Measurements from ENCODE around the gene SMTNL2. TPM values are rescaled to one million over a fixed set of nuclear protein-coding genes. Genes with fewer than 3 reads are reported as not detected.

SMTNL2 gene
- total RNA-seq, 1 experiment from 2014 or later = not detected

DNA sequence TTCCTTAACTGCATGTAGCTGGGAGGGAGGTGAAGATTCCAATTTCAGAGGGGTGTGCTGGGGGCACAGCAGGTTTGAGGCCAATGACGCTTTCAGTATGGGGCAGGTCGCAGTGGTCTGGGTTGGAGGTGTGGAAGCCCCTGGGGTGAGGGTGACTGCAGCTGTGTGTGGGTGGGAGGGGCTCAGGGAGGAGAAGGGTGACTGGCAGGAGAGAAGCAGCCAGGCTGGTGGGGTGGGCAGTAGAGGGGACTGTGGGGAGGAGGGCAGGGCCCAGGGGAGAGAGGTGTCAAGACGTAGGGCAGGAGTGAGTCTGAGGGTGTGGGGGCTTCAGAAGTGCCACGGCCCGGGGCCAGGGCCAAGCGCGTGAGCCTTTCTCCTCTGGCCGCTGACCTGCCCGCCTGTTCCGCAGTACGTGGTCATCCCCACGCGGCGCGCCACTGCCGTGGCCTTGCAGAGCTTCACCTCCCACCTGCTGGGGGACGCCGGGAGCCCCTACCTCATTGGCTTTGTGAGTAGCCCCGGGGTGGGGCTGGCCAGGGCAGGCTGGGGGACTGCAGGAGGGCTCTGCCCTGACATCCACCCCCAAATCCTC, 48.6 kb upstream of the SMTNL2 start:
- Histone ChIP-seq H3K4me2 (ENCODE audit: low read length) (no peak overlapping the region), H3K9me3 (ENCODE audit: low read length) (no peaks in the 10 kb centered on the region), H3K27me3 (ENCODE audit: low read length) (no peaks in the 10 kb centered on the region), H2AFZ (ENCODE audit: low read length) (no peak overlapping the region), H3K4me1 (ENCODE audit: insufficient read depth, low read length) (peaks cover 8% of the 10 kb centered on the region; the same call in 1 of the 2 replicates), H3K9me2 (replicated peaks; ENCODE audit: low read length) (no peaks in the 10 kb centered on the region), H3F3A (ENCODE audit: low read length, unreplicated experiment) (no peaks in the 10 kb centered on the region), H3K4me3 (ENCODE audit: low read length) (no peak overlapping the region), H3K9ac (ENCODE audit: low read length) (no peak overlapping the region), H4K20me1 (ENCODE audit: low read length) (no peaks in the 10 kb centered on the region; the same call in 1 of the 2 replicates), H3K79me2 (ENCODE audit: low read length) (no peaks in the 10 kb centered on the region), H3K27ac (ENCODE audit: low read length) (no peak overlapping the region), H3K36me3 (ENCODE audit: low read depth, low read length) (no peaks in the 10 kb centered on the region)
- DNase-seq (no peak), ATAC-seq (no peak)
- intact Hi-C loops (cut with micrococcal nuclease) = loop anchor here (10.0 kb wide), 1 partner anchor 111 kb away; no protein-coding TSS in a partner anchor
- ChIA-PET POLR2A (ENCODE audit: unreplicated experiment) (no interaction called here), CTCF (no interaction called here)
- no TSS peak for BruUV-seq (replicated peaks)
- TF ChIP-seq, protein P1, sequence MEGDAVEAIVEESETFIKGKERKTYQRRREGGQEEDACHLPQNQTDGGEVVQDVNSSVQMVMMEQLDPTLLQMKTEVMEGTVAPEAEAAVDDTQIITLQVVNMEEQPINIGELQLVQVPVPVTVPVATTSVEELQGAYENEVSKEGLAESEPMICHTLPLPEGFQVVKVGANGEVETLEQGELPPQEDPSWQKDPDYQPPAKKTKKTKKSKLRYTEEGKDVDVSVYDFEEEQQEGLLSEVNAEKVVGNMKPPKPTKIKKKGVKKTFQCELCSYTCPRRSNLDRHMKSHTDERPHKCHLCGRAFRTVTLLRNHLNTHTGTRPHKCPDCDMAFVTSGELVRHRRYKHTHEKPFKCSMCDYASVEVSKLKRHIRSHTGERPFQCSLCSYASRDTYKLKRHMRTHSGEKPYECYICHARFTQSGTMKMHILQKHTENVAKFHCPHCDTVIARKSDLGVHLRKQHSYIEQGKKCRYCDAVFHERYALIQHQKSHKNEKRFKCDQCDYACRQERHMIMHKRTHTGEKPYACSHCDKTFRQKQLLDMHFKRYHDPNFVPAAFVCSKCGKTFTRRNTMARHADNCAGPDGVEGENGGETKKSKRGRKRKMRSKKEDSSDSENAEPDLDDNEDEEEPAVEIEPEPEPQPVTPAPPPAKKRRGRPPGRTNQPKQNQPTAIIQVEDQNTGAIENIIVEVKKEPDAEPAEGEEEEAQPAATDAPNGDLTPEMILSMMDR (conservative IDR thresholded peaks at IDR 0.05; ENCODE audit: low read depth, low read length) = no peak
- TF ChIP-seq EZH2phosphoT487 (IDR thresholded peaks at IDR 0.05; ENCODE audit: borderline replicate concordance, low read length) (no peak), EZH2 (IDR thresholded peaks at IDR 0.05; ENCODE audit: low read length, unreplicated experiment) (no peak)

GRCh38 chr17:4536259-4536741, 48.0 kb upstream of the SMTNL2 start:
- Histone ChIP-seq H3K36me3 (ENCODE audit: low read depth, low read length) (no peaks in the 10 kb centered on the region), H3K4me2 (ENCODE audit: low read length) (no peak overlapping the region), H3F3A (ENCODE audit: low read length, unreplicated experiment) (no peaks in the 10 kb centered on the region), H3K4me3 (ENCODE audit: low read length) (no peak overlapping the region), H2AFZ (ENCODE audit: low read length) (no peak overlapping the region), H3K9ac (ENCODE audit: low read length) (no peak overlapping the region), H3K27ac (ENCODE audit: low read length) (no peak overlapping the region), H3K27me3 (ENCODE audit: low read length) (no peaks in the 10 kb centered on the region), H3K79me2 (ENCODE audit: low read length) (no peaks in the 10 kb centered on the region), H3K9me3 (ENCODE audit: low read length) (no peaks in the 10 kb centered on the region), H4K20me1 (ENCODE audit: low read length) (no peaks in the 10 kb centered on the region; the same call in 1 of the 2 replicates), H3K4me1 (ENCODE audit: insufficient read depth, low read length) (peaks cover 8% of the 10 kb centered on the region; the same call in 1 of the 2 replicates), H3K9me2 (replicated peaks; ENCODE audit: low read length) (no peaks in the 10 kb centered on the region)
- ChIA-PET CTCF (no interaction called here), POLR2A (ENCODE audit: unreplicated experiment) (no interaction called here)
- DNase-seq = no peak
- intact Hi-C loops (cut with micrococcal nuclease) = loop anchor here (10.0 kb wide), 1 partner anchor 111 kb away; no protein-coding TSS in a partner anchor
- no TSS peak for BruUV-seq (replicated peaks)
- TF ChIP-seq, protein P1 (conservative IDR thresholded peaks at IDR 0.05; ENCODE audit: low read depth, low read length) = no peak
- TF ChIP-seq EZH2 (IDR thresholded peaks at IDR 0.05; ENCODE audit: low read length, unreplicated experiment) (no peak), EZH2phosphoT487 (IDR thresholded peaks at IDR 0.05; ENCODE audit: borderline replicate concordance, low read length) (no peak)
- ATAC-seq = no peak

DNA sequence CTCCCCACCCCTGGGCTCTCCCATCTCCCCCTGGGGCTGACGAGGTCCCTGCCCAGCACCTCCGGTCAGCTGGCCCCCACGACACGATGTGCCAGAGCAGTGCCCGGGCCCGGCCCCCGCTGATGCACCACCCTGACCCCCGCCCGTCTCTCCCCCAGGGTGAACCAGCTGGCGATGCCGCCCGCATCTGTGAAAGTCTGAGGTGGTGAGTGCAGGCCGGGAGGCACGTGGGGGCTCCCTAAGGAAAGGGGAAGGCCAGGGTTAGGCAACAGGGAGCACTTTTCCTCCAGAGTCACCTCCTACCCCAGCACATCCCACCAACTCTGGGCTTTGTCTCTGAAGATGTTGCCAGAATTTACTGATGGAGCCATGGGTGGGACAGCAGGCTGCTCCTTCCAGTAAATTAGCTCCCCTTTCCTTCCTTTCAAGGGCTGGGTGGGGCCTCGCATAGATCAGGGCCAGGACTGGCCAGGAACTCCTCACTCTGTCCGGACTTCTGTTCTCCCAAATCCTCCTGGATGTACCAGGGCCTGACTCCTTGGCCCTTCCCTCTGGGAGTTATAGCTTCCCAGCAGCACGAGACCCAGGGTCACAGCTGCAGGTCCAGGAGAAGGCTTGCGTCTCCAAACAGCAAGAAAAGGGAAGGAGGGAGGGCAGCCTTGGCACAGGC, 47.5 kb upstream of the SMTNL2 start:
- Histone ChIP-seq H2AFZ (ENCODE audit: low read length) (no peak overlapping the region), H3K4me2 (ENCODE audit: low read length) (no peak overlapping the region), H3K9me3 (ENCODE audit: low read length) (no peaks in the 10 kb centered on the region), H3K9ac (ENCODE audit: low read length) (no peak overlapping the region), H3K4me3 (ENCODE audit: low read length) (no peak overlapping the region), H3K36me3 (ENCODE audit: low read depth, low read length) (peaks cover 3% of the 10 kb centered on the region), H3K9me2 (replicated peaks; ENCODE audit: low read length) (no peaks in the 10 kb centered on the region), H3K4me1 (ENCODE audit: insufficient read depth, low read length) (peaks cover 8% of the 10 kb centered on the region; the same call in 1 of the 2 replicates), H3F3A (ENCODE audit: low read length, unreplicated experiment) (no peaks in the 10 kb centered on the region), H3K27me3 (ENCODE audit: low read length) (no peaks in the 10 kb centered on the region), H4K20me1 (ENCODE audit: low read length) (no peaks in the 10 kb centered on the region; the same call in 1 of the 2 replicates), H3K27ac (ENCODE audit: low read length) (no peak overlapping the region), H3K79me2 (ENCODE audit: low read length) (no peaks in the 10 kb centered on the region)
- CTCF ChIA-PET = no interaction called here
- DNase-seq (no peak), ATAC-seq (no peak)
- TF ChIP-seq EZH2phosphoT487 (IDR thresholded peaks at IDR 0.05; ENCODE audit: borderline replicate concordance, low read length) (no peak), EZH2 (IDR thresholded peaks at IDR 0.05; ENCODE audit: low read length, unreplicated experiment) (no peak)
- TF ChIP-seq, protein P1 (conservative IDR thresholded peaks at IDR 0.05; ENCODE audit: low read depth, low read length) = no peak
- intact Hi-C loops (cut with micrococcal nuclease) = loop anchor here (10.0 kb wide), 1 partner anchor 112 kb away; no protein-coding TSS in a partner anchor
- POLR2A ChIA-PET (ENCODE audit: unreplicated experiment) = no interaction called here
- BruUV-seq (replicated peaks) = no TSS peak

Data from PC-3 (cell line).